ENCODE measurements around the gene ZGPAT.
"Not testable (repeated sequence)": the region's sequence is repeated elsewhere in the genome, so short reads cannot be mapped to it uniquely, and the experiment has no call there.

Gene ZGPAT

DNA sequence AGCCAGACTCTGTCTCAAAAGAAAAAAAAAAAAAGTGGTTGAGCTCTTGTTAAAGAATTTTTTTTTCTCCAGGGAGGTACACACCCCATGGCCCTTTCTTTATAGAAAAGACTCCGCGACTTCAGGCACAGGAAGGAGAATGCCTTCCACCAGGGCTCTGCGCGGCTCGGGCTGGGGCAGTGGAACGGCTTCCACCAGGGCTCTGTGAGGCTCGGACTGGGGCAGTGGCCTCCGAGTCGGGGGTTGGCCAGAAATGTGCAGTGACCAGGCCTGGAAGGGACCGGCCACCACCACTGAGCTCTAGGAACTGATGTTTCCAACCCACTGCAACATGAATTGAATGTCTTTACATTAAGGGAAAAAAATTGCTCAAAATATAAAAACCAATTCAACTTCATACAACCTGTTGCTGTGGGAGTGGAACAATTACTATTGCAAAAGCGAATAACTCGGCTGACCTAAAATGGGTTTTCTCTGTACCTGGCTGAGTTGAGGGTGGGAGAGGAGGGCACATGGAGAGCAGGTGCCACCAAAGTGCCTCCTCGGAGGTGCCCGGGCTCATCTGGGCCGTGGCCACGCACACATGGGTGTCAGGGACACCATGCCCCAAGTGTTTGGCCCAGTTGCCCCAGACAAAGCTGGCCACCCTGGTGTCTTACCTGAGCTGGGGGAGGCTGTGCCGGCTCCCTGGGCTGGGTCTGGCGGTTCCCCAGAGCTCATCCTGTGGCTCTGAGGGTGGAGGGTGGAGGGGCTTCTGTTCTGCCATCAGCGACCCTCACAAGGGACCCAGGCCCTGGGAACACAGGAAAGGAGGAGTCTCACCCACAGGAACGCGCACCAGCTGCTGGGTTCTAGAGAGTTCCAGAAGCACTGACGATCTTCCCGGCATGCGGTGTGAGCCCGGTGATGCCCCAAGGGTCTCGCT, 61.0 kb downstream of the ZGPAT start:
- DNase-seq, result no peak

DNA sequence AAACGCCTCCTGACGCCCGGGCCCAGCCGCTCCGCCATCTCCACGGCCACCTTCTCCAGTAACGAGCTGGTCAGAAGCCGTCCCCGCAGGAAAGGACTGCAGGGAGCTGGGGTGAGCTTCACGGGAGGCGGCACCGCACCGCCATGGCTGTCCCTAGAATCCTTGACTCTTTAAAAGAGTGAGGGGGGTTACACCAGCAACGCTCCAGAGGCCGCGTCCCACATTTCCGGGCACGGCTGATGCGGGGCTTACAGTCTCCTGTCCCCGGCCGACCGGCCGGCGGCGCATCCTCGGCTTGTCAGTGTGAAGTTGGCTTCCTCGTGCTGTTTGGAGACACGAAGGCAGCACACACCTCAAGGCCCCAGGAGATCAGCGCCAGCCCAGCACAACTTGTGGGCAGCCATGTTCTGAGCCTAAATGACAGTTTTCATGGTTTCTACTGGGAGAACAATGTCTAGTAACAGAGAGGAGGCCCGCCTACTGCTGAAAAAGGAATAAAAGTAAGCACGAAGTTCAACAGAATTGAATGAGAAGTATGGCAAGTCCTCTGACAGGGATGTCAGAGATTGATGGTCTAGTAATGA, 62.1 kb downstream of the ZGPAT start:
- DNase-seq, result no peak

DNA sequence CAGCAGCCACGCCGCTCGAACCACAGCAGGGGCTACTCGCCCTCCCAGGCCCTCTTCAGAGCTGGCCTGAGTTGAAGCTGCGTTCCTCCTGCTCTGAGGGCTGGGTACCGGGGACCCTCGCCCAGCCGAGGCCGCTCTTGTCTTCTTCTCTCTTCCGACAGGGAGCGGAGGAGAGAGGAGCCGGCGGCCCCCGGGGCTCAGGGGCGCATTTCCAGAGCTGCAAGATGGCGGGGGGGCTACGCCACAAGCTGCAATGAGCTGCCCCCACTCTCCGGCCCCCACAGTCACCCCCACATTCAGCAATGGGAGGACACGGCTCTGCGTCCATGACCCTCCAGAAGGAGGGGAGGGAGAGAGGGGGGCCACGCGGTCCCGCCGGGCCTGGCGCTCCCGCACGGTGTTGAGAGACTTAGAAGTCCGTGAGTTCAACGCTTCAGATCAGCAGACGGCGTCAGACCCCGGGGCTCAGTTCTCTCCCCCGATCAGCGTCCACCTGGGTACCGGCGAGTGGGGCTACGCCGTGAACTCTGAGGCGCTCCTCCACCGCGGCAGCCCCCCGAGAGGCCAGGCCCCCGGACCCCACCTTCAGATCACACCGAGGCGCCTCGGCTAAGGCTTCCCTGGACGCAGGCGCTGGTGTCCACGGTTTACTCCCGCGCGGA, 63.3 kb downstream of the ZGPAT start:
- DNase-seq, result no peak

GRCh38 chr20:63772781-63773518, 65.1 kb downstream of the ZGPAT start:
- no peak for DNase-seq

GRCh38 chr20:63773571-63774241, 65.9 kb downstream of the ZGPAT start:
- no peak for DNase-seq

DNA sequence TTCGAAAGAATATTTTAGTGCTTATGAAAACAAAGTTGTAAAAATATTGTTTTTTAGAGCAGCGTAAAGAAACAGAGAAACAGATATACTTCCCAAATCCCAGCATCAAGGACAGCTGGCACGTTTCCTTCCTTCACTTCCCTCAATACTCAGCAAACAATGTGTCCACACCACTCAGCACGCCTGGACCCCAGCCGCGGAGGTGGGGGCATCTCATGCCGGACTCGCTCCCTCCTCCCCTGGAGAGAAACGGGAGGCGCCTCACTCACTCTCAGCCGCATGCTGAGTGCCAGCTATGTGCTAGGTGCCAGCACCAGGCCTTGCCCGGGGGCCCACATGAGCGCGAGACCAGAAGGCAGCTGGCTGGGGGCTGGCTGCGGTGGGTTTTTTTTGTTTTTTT, 66.5 kb downstream of the ZGPAT start:
- no peak for DNase-seq

- no peak for DNase-seq
Measured at GRCh38 chr20:63775096-63775978, 67.5 kb downstream of the ZGPAT start.

GRCh38 chr20:63776875-63777274, 69.0 kb downstream of the ZGPAT start:
- DNase-seq, result not testable (repeated sequence)

- DNase-seq, result no peak
Measured at GRCh38 chr20:63777614-63778013, 69.8 kb downstream of the ZGPAT start.

GRCh38 chr20:63778034-63778752, 70.4 kb downstream of the ZGPAT start:
- no peak for DNase-seq

GRCh38 chr20:63778857-63779256, 71.0 kb downstream of the ZGPAT start:
- no peak for DNase-seq

GRCh38 chr20:63781181-63781580, 73.3 kb downstream of the ZGPAT start:
- DNase-seq, result no peak

DNA sequence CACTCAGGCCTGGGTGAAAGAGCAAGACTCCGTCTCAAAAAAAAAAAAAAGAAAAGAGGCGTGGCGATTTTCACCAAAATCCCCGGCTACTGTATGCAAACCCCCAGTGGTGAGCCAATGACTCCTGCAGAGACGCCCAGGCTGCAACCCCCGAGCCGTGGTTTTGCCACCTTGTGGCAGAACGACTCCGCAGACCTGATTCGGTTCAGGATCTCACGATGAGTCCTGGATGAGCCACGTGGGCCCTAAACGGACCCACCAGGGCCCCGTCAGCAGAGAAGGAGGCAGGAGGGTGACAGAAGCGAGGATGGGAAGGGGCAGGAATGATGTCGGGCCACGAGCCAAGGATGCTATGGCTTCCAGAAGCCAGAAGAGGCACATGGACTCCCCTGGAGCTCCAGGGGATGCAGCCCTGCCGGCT, 74.2 kb downstream of the ZGPAT start:
- no peak for DNase-seq

DNA sequence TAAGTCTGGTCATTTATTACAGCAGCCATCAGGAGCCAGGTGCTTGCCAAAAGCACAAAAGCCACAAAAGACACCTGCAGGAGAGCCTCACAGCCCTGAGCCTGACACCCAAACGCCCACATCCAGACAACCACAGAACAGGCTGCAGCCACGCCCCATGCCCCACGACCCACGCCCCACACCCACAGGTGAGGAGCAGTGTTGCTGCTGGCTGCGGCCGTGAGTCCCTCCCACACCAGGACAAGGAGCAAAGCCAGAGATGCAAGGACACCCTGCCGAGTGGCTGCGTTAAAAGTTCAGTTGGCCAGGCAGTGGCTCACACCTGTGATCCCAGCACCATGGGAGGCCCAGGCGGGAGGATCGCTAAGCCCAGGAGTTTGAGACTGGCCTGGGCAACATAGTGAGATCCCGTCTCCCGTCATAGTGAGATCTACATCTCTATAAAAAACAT, 74.7 kb downstream of the ZGPAT start:
- no peak for DNase-seq

GRCh38 chr20:63783970-63784369, 76.1 kb downstream of the ZGPAT start:
- DNase-seq, result no peak

GRCh38 chr20:63785691-63786131, 77.9 kb downstream of the ZGPAT start:
- no peak for DNase-seq

Measured in NCI-H510A (cell line).